ENCODE measurements around the gene PSMD3.

- TF ChIP-seq, protein P1, sequence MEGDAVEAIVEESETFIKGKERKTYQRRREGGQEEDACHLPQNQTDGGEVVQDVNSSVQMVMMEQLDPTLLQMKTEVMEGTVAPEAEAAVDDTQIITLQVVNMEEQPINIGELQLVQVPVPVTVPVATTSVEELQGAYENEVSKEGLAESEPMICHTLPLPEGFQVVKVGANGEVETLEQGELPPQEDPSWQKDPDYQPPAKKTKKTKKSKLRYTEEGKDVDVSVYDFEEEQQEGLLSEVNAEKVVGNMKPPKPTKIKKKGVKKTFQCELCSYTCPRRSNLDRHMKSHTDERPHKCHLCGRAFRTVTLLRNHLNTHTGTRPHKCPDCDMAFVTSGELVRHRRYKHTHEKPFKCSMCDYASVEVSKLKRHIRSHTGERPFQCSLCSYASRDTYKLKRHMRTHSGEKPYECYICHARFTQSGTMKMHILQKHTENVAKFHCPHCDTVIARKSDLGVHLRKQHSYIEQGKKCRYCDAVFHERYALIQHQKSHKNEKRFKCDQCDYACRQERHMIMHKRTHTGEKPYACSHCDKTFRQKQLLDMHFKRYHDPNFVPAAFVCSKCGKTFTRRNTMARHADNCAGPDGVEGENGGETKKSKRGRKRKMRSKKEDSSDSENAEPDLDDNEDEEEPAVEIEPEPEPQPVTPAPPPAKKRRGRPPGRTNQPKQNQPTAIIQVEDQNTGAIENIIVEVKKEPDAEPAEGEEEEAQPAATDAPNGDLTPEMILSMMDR (IDR thresholded peaks at IDR 0.05 in 4 of 5, conservative IDR thresholded peaks at IDR 0.05 in 1 of 5) = no peak
- TF ChIP-seq POLR2A (IDR thresholded peaks at IDR 0.05) = no peak
Measured at GRCh38 chr17:40024901-40025300, 44.3 kb downstream of the PSMD3 start.

Measured in gastrocnemius medialis (tissue), 4 donors.